ENCODE results near the gene SLC1A7. TPM values are rescaled to one million over a fixed set of nuclear protein-coding genes. Genes with fewer than 3 reads are reported as not detected.

SLC1A7 gene
- total and polyA plus RNA-seq, 2 donors (not counting 1 experiment from before 2014, with no cell fraction given): 0.10 TPM; not detected in 1

DNA sequence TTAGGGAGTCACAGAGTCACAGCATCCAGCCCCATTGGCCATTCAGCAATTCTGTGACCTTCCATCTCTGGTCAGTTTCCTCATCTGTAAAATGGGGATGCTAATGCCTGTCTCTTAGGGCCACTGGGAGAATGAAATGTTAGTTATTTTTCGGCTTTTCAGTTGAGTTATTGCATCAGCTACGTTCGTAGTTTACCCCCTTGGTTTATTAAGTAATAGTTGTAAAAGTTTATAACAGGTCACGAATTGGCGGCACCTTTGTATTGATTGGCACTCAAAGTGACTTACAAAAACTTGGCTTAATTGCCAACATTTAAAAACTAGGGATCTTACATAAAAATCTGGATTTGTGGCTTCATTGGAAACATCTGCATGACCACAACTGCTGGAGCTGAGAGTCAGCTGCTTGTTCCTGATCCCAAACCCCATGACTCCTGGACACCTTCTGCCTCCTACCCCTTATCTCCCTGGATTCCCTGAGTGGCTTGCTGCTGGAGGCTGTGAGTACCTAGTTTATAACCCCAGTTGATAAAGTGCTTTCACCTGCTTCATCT lies 23.0 kb upstream of the SLC1A7 start:
- intact Hi-C loops (cut with micrococcal nuclease): no loop called here
- H3K9me3 ChIP-seq (ENCODE audit: control extremely low read depth in 1 of 3, control insufficient read depth in 2 of 3, insufficient read depth in 1 of 3, low read length in 2 of 3): no peaks in the 10 kb centered on the region
- TF ChIP-seq, protein P1, sequence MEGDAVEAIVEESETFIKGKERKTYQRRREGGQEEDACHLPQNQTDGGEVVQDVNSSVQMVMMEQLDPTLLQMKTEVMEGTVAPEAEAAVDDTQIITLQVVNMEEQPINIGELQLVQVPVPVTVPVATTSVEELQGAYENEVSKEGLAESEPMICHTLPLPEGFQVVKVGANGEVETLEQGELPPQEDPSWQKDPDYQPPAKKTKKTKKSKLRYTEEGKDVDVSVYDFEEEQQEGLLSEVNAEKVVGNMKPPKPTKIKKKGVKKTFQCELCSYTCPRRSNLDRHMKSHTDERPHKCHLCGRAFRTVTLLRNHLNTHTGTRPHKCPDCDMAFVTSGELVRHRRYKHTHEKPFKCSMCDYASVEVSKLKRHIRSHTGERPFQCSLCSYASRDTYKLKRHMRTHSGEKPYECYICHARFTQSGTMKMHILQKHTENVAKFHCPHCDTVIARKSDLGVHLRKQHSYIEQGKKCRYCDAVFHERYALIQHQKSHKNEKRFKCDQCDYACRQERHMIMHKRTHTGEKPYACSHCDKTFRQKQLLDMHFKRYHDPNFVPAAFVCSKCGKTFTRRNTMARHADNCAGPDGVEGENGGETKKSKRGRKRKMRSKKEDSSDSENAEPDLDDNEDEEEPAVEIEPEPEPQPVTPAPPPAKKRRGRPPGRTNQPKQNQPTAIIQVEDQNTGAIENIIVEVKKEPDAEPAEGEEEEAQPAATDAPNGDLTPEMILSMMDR (IDR thresholded peaks at IDR 0.05): no peak
- TF ChIP-seq EZH2 (IDR thresholded peaks at IDR 0.05; ENCODE audit: borderline replicate concordance, insufficient read depth, low read depth, low read length, poor library complexity, severe bottlenecking): no peak
- H3K79me2 ChIP-seq (ENCODE audit: control insufficient read depth, insufficient read depth, low read length): no peaks in the 10 kb centered on the region
- CTCF ChIA-PET: no interaction called here
- H3K9ac ChIP-seq (ENCODE audit: low read length): no peak overlapping the region
- H3K27ac Mint-ChIP-seq: no peak overlapping the region
- H3K9me3 Mint-ChIP-seq (ENCODE audit: insufficient read depth): no peaks in the 10 kb centered on the region
- H3K4me3 Mint-ChIP-seq: no peak overlapping the region
- no peaks in the 10 kb centered on the region for H3K36me3 ChIP-seq (replicated peaks in 1 of 2; ENCODE audit: control extremely low read depth in 1 of 2, control insufficient read depth in 1 of 2, extremely low read depth in 1 of 2, insufficient read depth in 2 of 2, low read length in 1 of 2)
- H3K4me1 Mint-ChIP-seq: no peaks in the 10 kb centered on the region
- no peak overlapping the region for H3K27ac ChIP-seq (ENCODE audit: low read length in 2 of 2)
- no peak overlapping the region for H2AFZ ChIP-seq (ENCODE audit: insufficient read depth, low read depth, low read length, poor library complexity, severe bottlenecking)
- H4K20me1 ChIP-seq (ENCODE audit: control insufficient read depth, insufficient read depth, low read length, poor library complexity, severe bottlenecking): no peaks in the 10 kb centered on the region
- no peak for ATAC-seq (ENCODE audit: low read depth)
- DNase-seq: no peak
- H3K4me2 ChIP-seq (replicated peaks; ENCODE audit: low read depth, low read length, poor library complexity, severe bottlenecking): no peak overlapping the region
- WGBS (ENCODE audit: insufficient coverage): 100% methylated on average over 4 of the region's 5 CpGs
- H3K27me3 Mint-ChIP-seq: peaks cover 39% of the 10 kb centered on the region
- no peak overlapping the region for H3K4me3 ChIP-seq (ENCODE audit: control extremely low read depth in 1 of 5, extremely low read depth in 1 of 5, insufficient read depth in 1 of 5, low read depth in 2 of 5, low read length in 4 of 5)
- POLR2A ChIA-PET: no interaction called here
- peaks cover 0 to 4% (median 1%) of the 10 kb centered on the region in 4 experiments for H3K27me3 ChIP-seq (replicated peaks in 1 of 4; ENCODE audit: control extremely low read depth in 1 of 4, control insufficient read depth in 3 of 4, insufficient read depth in 4 of 4, low read length in 3 of 4)
- no peaks in the 10 kb centered on the region for H3K4me1 ChIP-seq (ENCODE audit: control insufficient read depth in 2 of 2, insufficient read depth in 2 of 2, low read length in 2 of 2)

DNA sequence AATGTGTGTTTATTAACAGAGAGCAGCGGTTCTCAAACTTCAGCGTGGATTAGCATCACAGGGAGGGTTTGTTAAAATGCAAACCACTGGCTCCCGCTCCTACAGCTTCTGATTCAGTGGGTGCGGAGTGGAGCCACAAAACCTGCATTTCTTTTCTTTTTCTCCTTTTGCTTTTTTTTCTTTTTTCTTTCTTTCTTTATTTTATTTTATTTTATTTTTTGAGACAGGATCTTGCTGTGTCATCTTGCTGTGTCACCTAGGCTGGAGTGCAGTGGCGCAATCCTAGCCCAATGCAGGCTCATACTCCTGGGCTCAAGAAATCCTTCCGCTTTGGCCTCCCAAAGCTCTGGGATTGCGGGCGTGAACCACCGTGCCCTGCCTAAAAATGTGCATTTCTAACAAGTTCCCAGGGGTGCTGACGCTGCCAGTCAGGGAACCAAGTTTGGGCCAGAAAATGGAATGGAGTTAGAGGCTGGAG lies 20.9 kb upstream of the SLC1A7 start:
- H3K79me2 ChIP-seq (ENCODE audit: control insufficient read depth, insufficient read depth, low read length): no peaks in the 10 kb centered on the region
- POLR2A ChIA-PET: no interaction called here
- H3K4me1 ChIP-seq (ENCODE audit: control insufficient read depth in 2 of 2, insufficient read depth in 2 of 2, low read length in 2 of 2): no peaks in the 10 kb centered on the region
- H3K4me3 Mint-ChIP-seq: no peak overlapping the region
- intact Hi-C loops (cut with micrococcal nuclease): no loop called here
- H3K9ac ChIP-seq (ENCODE audit: low read length): no peak overlapping the region
- H4K20me1 ChIP-seq (ENCODE audit: control insufficient read depth, insufficient read depth, low read length, poor library complexity, severe bottlenecking): no peaks in the 10 kb centered on the region
- TF ChIP-seq, protein P1 (IDR thresholded peaks at IDR 0.05): no peak
- TF ChIP-seq EZH2 (IDR thresholded peaks at IDR 0.05; ENCODE audit: borderline replicate concordance, insufficient read depth, low read depth, low read length, poor library complexity, severe bottlenecking): no peak
- no peak overlapping the region for H3K4me2 ChIP-seq (replicated peaks; ENCODE audit: low read depth, low read length, poor library complexity, severe bottlenecking)
- ATAC-seq (ENCODE audit: low read depth) (no peak), DNase-seq (no peak)
- CTCF ChIA-PET: no interaction called here
- 83% methylated on average over 7 of the region's 10 CpGs for WGBS (ENCODE audit: insufficient coverage)
- peaks cover 0 to 4% (median 1%) of the 10 kb centered on the region in 4 experiments for H3K27me3 ChIP-seq (replicated peaks in 1 of 4; ENCODE audit: control extremely low read depth in 1 of 4, control insufficient read depth in 3 of 4, insufficient read depth in 4 of 4, low read length in 3 of 4)
- H3K4me1 Mint-ChIP-seq: no peaks in the 10 kb centered on the region
- no peak overlapping the region for H3K4me3 ChIP-seq (ENCODE audit: control extremely low read depth in 1 of 5, extremely low read depth in 1 of 5, insufficient read depth in 1 of 5, low read depth in 2 of 5, low read length in 4 of 5)
- no peaks in the 10 kb centered on the region for H3K36me3 ChIP-seq (replicated peaks in 1 of 2; ENCODE audit: control extremely low read depth in 1 of 2, control insufficient read depth in 1 of 2, extremely low read depth in 1 of 2, insufficient read depth in 2 of 2, low read length in 1 of 2)
- no peak overlapping the region for H3K27ac Mint-ChIP-seq
- H3K9me3 ChIP-seq (ENCODE audit: control extremely low read depth in 1 of 3, control insufficient read depth in 2 of 3, insufficient read depth in 1 of 3, low read length in 2 of 3): no peaks in the 10 kb centered on the region
- H3K27me3 Mint-ChIP-seq: peaks cover 36% of the 10 kb centered on the region
- H2AFZ ChIP-seq (ENCODE audit: insufficient read depth, low read depth, low read length, poor library complexity, severe bottlenecking): no peak overlapping the region
- H3K9me3 Mint-ChIP-seq (ENCODE audit: insufficient read depth): no peaks in the 10 kb centered on the region
- no peak overlapping the region for H3K27ac ChIP-seq (ENCODE audit: low read length in 2 of 2)
